OCI-M1 (cell line): Measurements from ENCODE around the gene TNFSF15.

Experiments
- DNase-seq: peaks from one replicate; lab custom pipeline; 2025; lab: John Stamatoyannopoulos, UW

The TNFSF15 gene

GRCh38 chr9:114825126-114825795 lies 19.4 kb upstream of the TNFSF15 start:
- DNase-seq: no peak

- no peak for DNase-seq
Measured at GRCh38 chr9:114824110-114824509, 18.3 kb upstream of the TNFSF15 start.

DNA sequence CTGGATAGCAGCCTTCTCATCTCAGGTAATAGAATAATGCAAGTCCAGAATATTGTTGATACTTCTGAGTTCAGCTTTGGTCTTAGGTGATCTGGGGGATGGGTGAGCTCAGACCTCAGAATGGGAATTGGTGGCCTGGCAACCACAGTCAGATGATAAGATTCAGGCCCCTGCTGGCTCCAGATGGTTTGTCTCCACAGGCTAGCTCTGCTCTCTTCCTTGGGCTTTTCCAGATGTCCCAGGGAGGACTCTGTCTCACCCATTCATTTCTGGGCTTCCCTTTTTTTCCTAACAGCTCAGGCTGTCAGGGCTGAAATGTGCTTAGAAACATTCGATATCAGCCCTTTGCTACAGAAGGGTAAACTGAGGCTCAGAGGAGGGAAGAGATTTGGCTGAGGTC lies 17.6 kb upstream of the TNFSF15 start:
- DNase-seq: no peak

DNA sequence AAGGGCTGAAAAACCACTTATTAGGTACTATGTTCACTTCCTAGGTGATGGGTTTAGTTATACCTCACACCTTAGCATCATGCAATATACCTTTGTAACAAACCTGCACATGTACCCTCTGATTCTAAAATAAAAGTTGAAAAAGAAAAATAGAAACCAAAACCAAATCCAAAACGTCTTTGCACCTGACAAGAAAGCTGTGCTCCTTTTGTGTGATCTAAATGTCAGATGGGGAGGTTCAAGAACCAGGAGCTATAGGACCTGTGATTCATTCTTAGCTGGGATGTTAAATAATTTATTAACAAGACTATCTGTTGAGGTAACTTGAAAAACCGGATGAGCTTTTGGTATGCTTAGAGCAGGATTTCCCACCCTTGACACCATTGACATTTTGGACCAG lies 16.9 kb upstream of the TNFSF15 start:
- DNase-seq: no peak

DNA sequence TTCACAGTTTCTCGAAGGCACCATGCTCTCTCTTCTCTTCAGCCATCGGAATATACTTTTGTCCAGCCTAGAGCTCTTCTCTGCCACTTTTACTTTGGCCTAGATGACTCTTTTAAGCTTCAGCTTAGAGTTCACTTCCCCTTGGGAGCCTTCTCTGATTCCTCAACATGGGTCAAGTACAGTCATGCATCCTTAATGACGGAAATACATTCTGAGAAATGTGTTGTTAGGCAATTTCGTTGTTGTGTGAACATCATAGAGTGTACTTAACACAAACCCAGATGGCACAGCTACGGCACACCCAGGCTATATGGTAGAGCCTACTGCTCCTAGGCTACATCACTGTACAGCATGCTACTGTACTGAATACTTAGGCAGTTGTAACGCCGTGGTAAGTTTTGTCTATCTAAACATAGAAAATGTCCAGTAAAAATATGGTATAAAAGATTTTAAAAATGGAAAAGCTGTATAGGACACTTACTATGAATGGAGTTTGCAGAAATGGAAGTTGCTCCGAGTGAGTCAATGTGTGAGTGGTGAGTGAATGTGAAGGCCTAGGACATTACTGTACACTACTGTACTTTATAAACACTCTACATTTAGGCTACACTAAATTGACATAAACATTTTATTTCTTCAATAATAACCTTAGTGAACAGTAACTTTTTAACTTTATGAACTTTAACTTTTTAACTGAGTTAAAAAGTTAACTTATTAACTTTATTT lies 15.1 kb upstream of the TNFSF15 start:
- DNase-seq: no peak

- DNase-seq: no peak
Measured at GRCh38 chr9:114818178-114818577, 12.3 kb upstream of the TNFSF15 start.

GRCh38 chr9:114813717-114814418 lies 8.0 kb upstream of the TNFSF15 start:
- DNase-seq: no peak

GRCh38 chr9:114811966-114812636 lies 6.3 kb upstream of the TNFSF15 start:
- DNase-seq: no peak

GRCh38 chr9:114811301-114811700 lies 5.5 kb upstream of the TNFSF15 start:
- DNase-seq: no peak

DNA sequence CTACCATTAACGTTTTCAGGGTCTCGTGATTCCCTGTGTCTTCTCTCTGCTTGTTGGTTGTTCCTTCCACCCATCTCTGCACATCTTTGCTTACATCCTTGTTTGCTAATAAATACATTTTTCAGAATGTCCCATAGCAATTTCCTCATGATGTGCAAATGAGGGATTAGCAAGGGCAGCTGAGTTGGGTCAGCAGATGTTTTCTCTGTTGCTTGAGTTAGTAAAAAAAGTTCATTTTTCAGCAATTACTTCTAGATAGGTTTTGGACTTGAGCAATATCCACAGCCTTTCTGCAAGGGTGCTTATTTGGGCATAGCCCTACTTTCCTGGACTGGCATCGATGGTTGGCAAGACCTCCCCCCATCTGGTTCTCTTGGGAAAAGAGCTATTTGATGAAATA lies 4.8 kb upstream of the TNFSF15 start:
- no peak for DNase-seq

DNA sequence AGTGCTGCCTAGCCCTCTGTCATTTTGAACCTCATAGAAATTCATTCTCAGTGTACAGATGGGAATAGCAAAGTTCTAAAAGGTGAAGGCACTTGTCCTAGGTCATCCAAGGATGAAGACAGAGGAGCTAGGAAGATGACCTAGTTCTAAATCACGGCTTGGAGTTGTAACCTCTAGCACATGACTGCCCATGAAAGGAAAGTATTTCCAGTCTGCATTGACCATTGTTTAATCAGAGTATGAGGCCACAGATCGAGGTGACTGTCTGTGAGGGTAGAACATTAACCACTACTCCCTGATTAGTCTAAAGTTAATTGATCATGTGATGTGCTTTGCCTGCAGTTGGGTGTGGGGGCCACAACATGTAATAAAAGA lies 674 bp upstream of the TNFSF15 start:
- DNase-seq: no peak

DNA sequence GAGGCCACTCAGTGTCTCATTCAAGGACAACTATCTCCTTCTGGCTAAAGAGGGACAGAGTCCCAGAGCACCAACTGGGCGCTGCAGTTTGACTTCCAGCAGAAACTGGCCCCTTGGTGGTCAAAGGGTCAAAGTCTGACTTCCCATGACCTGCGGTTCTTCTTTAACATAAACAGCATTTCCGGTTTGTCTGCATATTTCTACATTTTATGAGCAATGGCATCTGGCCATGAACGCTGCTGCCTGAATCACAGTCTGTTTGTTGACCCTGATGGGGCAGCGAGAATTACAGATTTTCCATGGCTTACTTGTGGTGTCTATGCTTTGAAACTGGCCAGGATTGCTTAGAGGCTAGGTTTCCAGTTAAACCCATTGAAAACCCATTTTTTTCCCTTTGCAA lies 1.3 kb downstream of the TNFSF15 start:
- DNase-seq: no peak

GRCh38 chr9:114803479-114804265 lies 2.2 kb downstream of the TNFSF15 start:
- DNase-seq: no peak

DNA sequence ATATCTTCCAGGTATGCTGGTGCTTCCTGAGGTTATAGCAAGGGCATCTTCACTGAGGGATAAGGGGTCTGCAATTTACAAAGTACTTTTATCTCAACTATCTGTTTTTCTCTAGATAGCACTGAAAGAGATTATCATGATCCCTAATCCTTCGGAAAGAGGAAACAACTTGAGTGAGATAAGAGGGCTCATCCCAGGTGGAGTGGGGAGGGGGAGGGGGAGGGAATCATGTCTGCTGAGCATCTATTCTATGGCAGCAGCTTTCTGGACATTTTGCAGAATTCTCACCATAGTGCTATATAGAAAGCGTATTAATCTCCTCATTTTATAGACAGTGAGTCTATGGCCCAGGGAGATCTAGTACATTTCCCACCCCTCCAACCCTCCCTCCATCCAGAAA lies 5.9 kb downstream of the TNFSF15 start:
- DNase-seq: no peak

DNA sequence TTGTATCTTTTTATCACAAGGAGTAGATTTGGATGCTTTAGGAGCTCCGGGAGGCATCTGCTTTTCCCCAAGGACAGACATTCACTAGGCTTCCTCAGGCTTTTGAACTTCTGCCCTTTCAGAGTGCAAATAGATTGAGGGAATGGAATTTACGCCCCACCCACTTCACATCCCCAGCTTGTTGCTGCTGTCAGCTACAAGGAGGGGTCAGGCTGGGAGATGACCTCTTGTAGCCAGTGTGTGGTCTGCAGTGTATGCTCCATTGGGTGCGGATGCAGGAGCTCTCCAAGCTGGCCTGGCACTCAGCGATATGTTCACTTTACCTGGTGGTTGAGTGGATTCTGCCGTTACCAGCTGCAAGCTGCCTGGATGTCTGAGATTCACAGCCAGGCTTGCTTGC lies 6.4 kb downstream of the TNFSF15 start:
- DNase-seq: no peak

- DNase-seq: no peak
Measured at GRCh38 chr9:114798780-114799427, 6.9 kb downstream of the TNFSF15 start.

GRCh38 chr9:114798101-114798500 lies 7.7 kb downstream of the TNFSF15 start:
- no peak for DNase-seq

DNA sequence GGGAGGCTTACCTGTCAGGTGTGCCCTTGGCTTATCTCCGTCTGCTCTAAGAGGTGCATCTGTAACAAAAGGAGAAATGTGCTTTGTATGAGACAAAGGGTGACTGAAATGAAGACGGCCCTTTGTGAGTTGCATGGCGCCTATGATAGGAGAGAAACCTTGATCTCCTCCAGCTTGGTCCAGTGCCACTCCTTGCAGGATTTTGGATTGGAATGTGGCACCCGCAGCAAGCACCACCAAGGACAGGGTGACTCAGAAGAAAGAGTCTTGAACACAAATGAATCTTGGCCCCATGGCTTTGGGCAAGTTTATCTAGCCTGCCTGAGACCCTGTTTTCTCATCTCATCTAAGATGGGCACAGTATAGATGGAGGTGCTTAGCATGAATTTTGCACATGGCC lies 13.4 kb downstream of the TNFSF15 start:
- no peak for DNase-seq

DNA sequence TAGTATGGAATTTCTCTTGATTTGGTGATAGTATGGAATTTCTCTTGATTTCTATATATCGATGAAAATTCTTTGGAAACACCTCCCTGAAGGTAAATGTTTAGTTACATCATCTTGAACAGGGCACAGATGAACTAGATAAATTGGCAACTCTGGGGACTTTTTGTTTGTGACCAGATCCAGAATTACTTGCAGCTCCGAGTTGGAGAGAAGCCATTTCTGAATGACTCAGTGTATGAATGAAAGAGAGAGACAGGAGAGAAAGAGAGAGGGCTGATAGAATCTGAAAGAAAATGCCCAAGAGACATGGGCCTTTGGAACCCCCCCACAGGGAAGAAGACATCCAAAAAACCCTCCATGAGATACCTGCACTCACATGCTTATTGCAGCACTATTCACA lies 14.1 kb downstream of the TNFSF15 start:
- DNase-seq: no peak

- DNase-seq: no peak
Measured at GRCh38 chr9:114791312-114791711, 14.5 kb downstream of the TNFSF15 start.

GRCh38 chr9:114790521-114790920 lies 15.3 kb downstream of the TNFSF15 start:
- no peak for DNase-seq
